GM23248 (cell line): ENCODE results near the gene P2RX2. TPM values are rescaled to one million over a fixed set of nuclear protein-coding genes. Genes with fewer than 3 reads are reported as not detected.

Experiments
- DNase-seq: peaks from one replicate; pipeline ENCODE4 v3.0.0-alpha.2; 2015
- H2AFZ ChIP-seq: fragments of 200-600 bp; sonication (generic); 2 replicates; pipeline ENCODE4 v1.6.1; 2016; ENCODE audit warnings: antibody characterized with exemption
- H3F3A ChIP-seq: fragments of 200-600 bp; sonication (generic); 2 replicates; pipeline ENCODE4 v1.6.1; 2016; ENCODE audit warnings: mild to moderate bottlenecking, antibody characterized with exemption, mixed run types; ENCODE audit not compliant: insufficient read depth
- H3K27ac ChIP-seq: fragments of 200-600 bp; sonication (generic); 2 replicates; pipeline ENCODE4 v1.5.1; 2016; ENCODE audit warnings: mild to moderate bottlenecking
- H3K27me3 ChIP-seq: fragments of 200-600 bp; sonication (generic); replicated peaks from 2 replicates; pipeline ENCODE4 v1.6.1; 2016; ENCODE audit warnings: mild to moderate bottlenecking; ENCODE audit not compliant: insufficient read depth
- H3K36me3 ChIP-seq: fragments of 200-600 bp; sonication (generic); 2 replicates; pipeline ENCODE4 v1.6.1; 2016; ENCODE audit warnings: low read depth, mild to moderate bottlenecking
- H3K4me1 ChIP-seq: fragments of 200-600 bp; sonication (generic); 2 replicates; pipeline ENCODE4 v1.6.1; 2016; ENCODE audit warnings: mild to moderate bottlenecking; ENCODE audit not compliant: insufficient read depth
- H3K4me2 ChIP-seq: fragments of 200-600 bp; sonication (generic); one replicate; pipeline ENCODE4 v1.6.1; 2016; ENCODE audit warnings: mild to moderate bottlenecking; ENCODE audit not compliant: unreplicated experiment
- H3K4me3 ChIP-seq: fragments of 200-600 bp; sonication (generic); 2 replicates; pipeline ENCODE4 v1.5.1; 2016; ENCODE audit warnings: mild to moderate bottlenecking
- H3K79me2 ChIP-seq: fragments of 200-600 bp; sonication (generic); 2 replicates; pipeline ENCODE4 v1.6.1; 2016; ENCODE audit warnings: mild to moderate bottlenecking; ENCODE audit not compliant: insufficient read depth
- H3K9ac ChIP-seq: fragments of 200-600 bp; sonication (generic); 2 replicates; pipeline ENCODE4 v1.6.1; 2016; ENCODE audit warnings: mild to moderate bottlenecking
- H3K9me2 ChIP-seq: fragments of 200-600 bp; sonication (generic); 2 replicates; pipeline ENCODE4 v1.6.1; 2016; ENCODE audit warnings: mixed run types, mild to moderate bottlenecking, moderate library complexity; ENCODE audit not compliant: insufficient read depth
- H3K9me3 ChIP-seq: fragments of 200-600 bp; sonication (generic); one replicate; pipeline ENCODE4 v1.6.1; 2017; ENCODE audit warnings: low read depth
- H4K20me1 ChIP-seq: fragments of 200-600 bp; sonication (generic); 2 replicates; pipeline ENCODE4 v1.6.0; 2016; ENCODE audit not compliant: insufficient read depth
- EZH2 ChIP-seq: fragments of 200-600 bp; sonication (generic); IDR thresholded peaks from 2 replicates; pipeline ENCODE4 v1.6.1; 2018; ENCODE audit warnings: antibody characterized with exemption, mild to moderate bottlenecking; ENCODE audit not compliant: insufficient read depth, poor library complexity, severe bottlenecking
- EZH2phosphoT487 ChIP-seq: fragments of 200-600 bp; sonication (generic); IDR thresholded peaks from 2 replicates; pipeline ENCODE4 v1.6.1; 2018; ENCODE audit warnings: antibody characterized with exemption, moderate library complexity, mild to moderate bottlenecking, low read depth; ENCODE audit not compliant: insufficient read depth
- WGBS, 2 experiments: methylation state at CpG; one replicate each; pipeline ENCODE4 v1.1.6; 2015 to 2017; ENCODE audit warnings: low lambda C conversion rate in 2 of 2, low coverage in 1 of 2; ENCODE audit errors: missing lambda C conversion rate in 2 of 2; 5-methylcytosine and 5-hydroxymethylcytosine counted together
- in situ Hi-C: fragments of 300-500 bp; cut with MboI; formaldehyde crosslinking; loops from 2 replicates; pipeline ENCODE4 v1.15.0; 2020
- polyA plus RNA-seq: library from polyadenylated mRNA; unstranded; fragments of >200 nt; fragmentation: Nextera tagmentation; extraction: Ambion mirVana; gene quantifications from 2 replicates; pipeline ENCODE4 v1.2.1, GENCODE V29; 2016
- total RNA-seq: library from RNA; depleted of rRNA; stranded (reverse); fragments of >200 nt; shearing (Covaris generic); gene quantifications from 2 replicates; pipeline ENCODE4 v1.2.3, GENCODE V29; 2014

Gene P2RX2
- total and polyA plus RNA-seq, 2 experiments from 2014 or later, result not detected

GRCh38 chr12:132608231-132609171 is 10.1 kb upstream of the P2RX2 start:
- H3K79me2 ChIP-seq, result no peaks in the 10 kb centered on the region
- no peaks in the 10 kb centered on the region for H4K20me1 ChIP-seq
- H3K36me3 ChIP-seq, result no peaks in the 10 kb centered on the region
- H3K9me3 ChIP-seq, result no peaks in the 10 kb centered on the region
- no peak overlapping the region for H3K27ac ChIP-seq
- 34 to 39% methylated on average over 23 to 25 of the region's 25 CpGs for WGBS, 2 experiments
- H3K9me2 ChIP-seq, result no peaks in the 10 kb centered on the region
- no peak overlapping the region for H2AFZ ChIP-seq
- H3F3A ChIP-seq, result no peaks in the 10 kb centered on the region
- in situ Hi-C loops, result loop anchor here (25.0 kb wide), 1 partner anchor 446 kb away; no protein-coding TSS in a partner anchor
- H3K4me1 ChIP-seq, result no peaks in the 10 kb centered on the region
- H3K27me3 ChIP-seq, result peaks cover 74% of the 10 kb centered on the region
- TF ChIP-seq EZH2 (no peak), EZH2phosphoT487 (no peak)
- H3K4me3 ChIP-seq, result no peak overlapping the region
- H3K9ac ChIP-seq, result no peak overlapping the region
- no peak overlapping the region for H3K4me2 ChIP-seq
- DNase-seq, result no peak

GRCh38 chr12:132610051-132610759 is 8.4 kb upstream of the P2RX2 start, which contains the start of gene LRCOL1:
Gene LRCOL1 (minus strand): TSS chr12:132610582. CDS start chr12:132606251, 4,331 bp downstream.
- Histone ChIP-seq H3K4me1 (no peaks in the 10 kb centered on the region), H3K9ac (no peak within 1 kb of the TSS), H4K20me1 (no peaks in the 10 kb centered on the region), H3K9me2 (no peaks in the 10 kb centered on the region), H3K27ac (no peak within 1 kb of the TSS), H3K27me3 (peaks cover 57% of the 10 kb centered on the region), H3K79me2 (no peaks in the 10 kb centered on the region), H2AFZ (no peak within 1 kb of the TSS), H3K4me2 (no peak within 1 kb of the TSS), H3K36me3 (no peaks in the 10 kb centered on the region), H3K4me3 (0 out of 2 replicates have a peak within 1 kb of the TSS, but pooled peaks have one; percentile 6), H3F3A (no peaks in the 10 kb centered on the region), H3K9me3 (no peaks in the 10 kb centered on the region)
- DNase-seq, result peak; percentile 77
- TF ChIP-seq EZH2phosphoT487 (no peak), EZH2 (no peak)
- WGBS, 2 experiments, result 40 to 45% methylated on average over 32 to 35 of the region's 35 CpGs
- in situ Hi-C loops, result loop anchor here (10.0 to 25.0 kb wide), 2 partner anchors 195 to 448 kb away; no protein-coding TSS in a partner anchor

- Histone ChIP-seq H3K9ac (no peak overlapping the region), H3K9me2 (no peaks in the 10 kb centered on the region), H3K4me1 (no peaks in the 10 kb centered on the region), H3K36me3 (no peaks in the 10 kb centered on the region), H3K27me3 (peaks cover 54% of the 10 kb centered on the region), H3K79me2 (no peaks in the 10 kb centered on the region), H3K27ac (no peak overlapping the region), H3K9me3 (no peaks in the 10 kb centered on the region), H3K4me2 (no peak overlapping the region), H3F3A (no peaks in the 10 kb centered on the region), H4K20me1 (no peaks in the 10 kb centered on the region), H2AFZ (no peak overlapping the region), H3K4me3 (no peak overlapping the region)
- in situ Hi-C loops, result loop anchor here (10.0 to 25.0 kb wide), 2 partner anchors 196 to 449 kb away; no protein-coding TSS in a partner anchor
- 67 to 70% methylated on average over 24 to 33 of the region's 33 CpGs for WGBS, 2 experiments
- no peak for TF ChIP-seq EZH2
- no peak for TF ChIP-seq EZH2phosphoT487
- DNase-seq, result no peak
Measured at GRCh38 chr12:132610866-132611602, 7.5 kb upstream of the P2RX2 start.

GRCh38 chr12:132611620-132612019 is 7.0 kb upstream of the P2RX2 start:
- in situ Hi-C loops, result loop anchor here (10.0 to 25.0 kb wide), 2 partner anchors 197 to 449 kb away; no protein-coding TSS in a partner anchor
- TF ChIP-seq EZH2, result no peak
- no peak for TF ChIP-seq EZH2phosphoT487

More at GRCh38 chr12:132611620-132612019, 7.0 kb upstream of the P2RX2 start:
- no peaks in the 10 kb centered on the region for H3K9me2 ChIP-seq
- H3K9ac ChIP-seq, result no peak overlapping the region
- H4K20me1 ChIP-seq, result no peaks in the 10 kb centered on the region
- H3K27ac ChIP-seq, result no peak overlapping the region
- H3K27me3 ChIP-seq, result peaks cover 54% of the 10 kb centered on the region
- no peaks in the 10 kb centered on the region for H3K9me3 ChIP-seq
- WGBS, 2 experiments, result 78 to 90% methylated on average over 10 of the region's 10 CpGs
- H3K4me2 ChIP-seq, result no peak overlapping the region
- H3K36me3 ChIP-seq, result no peaks in the 10 kb centered on the region
- no peak for DNase-seq
- no peaks in the 10 kb centered on the region for H3K4me1 ChIP-seq
- H3F3A ChIP-seq, result no peaks in the 10 kb centered on the region
- H2AFZ ChIP-seq, result no peak overlapping the region
- no peak overlapping the region for H3K4me3 ChIP-seq
- H3K79me2 ChIP-seq, result no peaks in the 10 kb centered on the region
